ENCODE measurements around the gene TEX38.
"Not testable (repeated sequence)": the region's sequence is repeated elsewhere in the genome, so short reads cannot be mapped to it uniquely, and the experiment has no call there.

Gene TEX38

DNA sequence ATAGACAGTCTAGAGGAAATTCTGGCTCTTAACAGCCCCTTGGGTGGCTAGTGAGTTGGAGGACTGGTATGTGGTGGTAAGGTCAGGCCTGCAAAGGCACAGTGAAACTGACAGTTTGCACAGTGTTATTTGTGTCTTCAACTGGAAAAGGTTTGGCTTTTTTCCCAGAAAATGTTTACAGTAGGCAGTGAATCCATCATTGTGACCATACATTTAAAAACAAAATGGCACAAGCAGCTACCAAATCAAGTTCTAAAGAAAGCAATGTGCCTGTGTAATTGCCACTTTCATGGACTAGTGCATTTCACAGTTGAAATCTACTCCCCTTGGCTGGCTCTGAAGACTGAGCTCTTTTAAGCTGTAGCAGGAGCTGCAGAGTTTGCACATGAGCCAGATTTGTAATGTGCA, 28.3 kb upstream of the TEX38 start:
- no peaks in the 10 kb centered on the region for H3K9me3 ChIP-seq (ENCODE audit: control insufficient read depth, low read length)
- no peaks in the 10 kb centered on the region for H3K27me3 ChIP-seq (replicated peaks; ENCODE audit: control insufficient read depth, insufficient read depth, low read length, poor library complexity, severe bottlenecking)
- H3K36me3 ChIP-seq (ENCODE audit: control insufficient read depth, insufficient read depth, low read length) = peaks cover 15% of the 10 kb centered on the region
- H3K4me1 ChIP-seq (ENCODE audit: control insufficient read depth, insufficient read depth, low read length, poor library complexity, severe bottlenecking) = no peaks in the 10 kb centered on the region
- DNase-seq = no peak
- H3K27ac ChIP-seq (ENCODE audit: insufficient read depth, low read length, poor library complexity, severe bottlenecking) = no peak overlapping the region
- H3K4me3 ChIP-seq (ENCODE audit: insufficient read depth, low read depth, low read length, poor library complexity, severe bottlenecking) = no peak overlapping the region

DNA sequence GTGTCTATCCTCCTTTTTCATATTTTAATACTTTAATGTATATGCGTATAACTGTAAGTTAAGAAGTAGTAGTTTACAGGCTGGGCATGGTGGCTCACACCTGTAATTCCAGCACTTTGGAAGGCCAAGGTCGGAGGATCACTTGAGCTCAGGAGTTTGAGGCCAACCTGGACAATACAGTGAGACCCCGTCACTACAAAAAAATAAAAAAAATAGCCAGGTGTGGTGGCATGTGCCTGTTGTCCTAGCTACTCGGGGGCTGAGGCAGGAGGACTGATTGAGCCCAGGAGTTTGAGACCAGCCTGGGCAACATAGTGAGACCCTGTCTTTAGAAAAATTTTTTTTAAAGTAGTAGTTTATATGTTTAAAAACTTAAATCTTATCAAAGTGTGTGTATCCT, 25.8 kb upstream of the TEX38 start:
- Histone ChIP-seq H3K27me3 (replicated peaks; ENCODE audit: control insufficient read depth, insufficient read depth, low read length, poor library complexity, severe bottlenecking) (no peaks in the 10 kb centered on the region), H3K9me3 (ENCODE audit: control insufficient read depth, low read length) (no peaks in the 10 kb centered on the region), H3K27ac (ENCODE audit: insufficient read depth, low read length, poor library complexity, severe bottlenecking) (no peak overlapping the region), H3K4me3 (ENCODE audit: insufficient read depth, low read depth, low read length, poor library complexity, severe bottlenecking) (no peak overlapping the region), H3K4me1 (ENCODE audit: control insufficient read depth, insufficient read depth, low read length, poor library complexity, severe bottlenecking) (no peaks in the 10 kb centered on the region), H3K36me3 (ENCODE audit: control insufficient read depth, insufficient read depth, low read length) (peaks cover 28% of the 10 kb centered on the region)
- DNase-seq = no peak

DNA sequence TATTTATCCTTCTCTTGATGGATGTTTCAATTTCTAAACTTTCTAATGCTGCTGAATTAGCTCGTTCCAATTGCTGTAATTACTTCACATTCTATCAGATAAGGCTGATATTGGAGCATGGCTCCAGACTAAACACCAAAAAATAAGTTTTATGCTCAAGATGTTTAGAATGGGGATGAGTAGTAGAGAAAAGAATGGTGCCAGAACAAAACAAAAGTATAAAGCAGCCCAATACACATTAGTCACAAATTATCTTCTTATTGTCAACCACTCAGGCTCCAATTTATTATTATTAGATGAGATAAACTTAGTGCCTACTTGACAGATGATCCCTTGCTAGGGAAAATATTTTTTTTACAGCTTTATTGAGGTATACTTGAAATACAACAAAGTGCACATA, 25.3 kb upstream of the TEX38 start:
- DNase-seq = no peak

DNA sequence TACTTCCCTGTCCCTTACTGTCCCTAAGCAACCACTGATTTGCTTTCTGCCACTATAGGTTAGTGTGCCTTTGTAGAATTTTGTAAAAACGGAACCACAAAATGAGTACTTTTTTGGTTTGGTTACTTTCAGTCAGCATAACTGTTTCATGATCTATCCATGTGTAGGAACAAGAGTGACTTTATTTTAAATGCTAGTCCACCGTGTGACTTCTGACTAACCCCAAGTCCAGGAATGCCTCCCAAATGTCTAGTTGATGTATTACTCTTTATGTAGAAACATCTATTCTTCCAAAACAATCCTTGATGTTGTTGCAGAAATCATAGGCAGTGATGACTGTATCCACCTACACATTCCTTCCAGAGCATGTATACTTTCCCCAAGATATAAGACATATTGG, 24.8 kb upstream of the TEX38 start:
- Histone ChIP-seq H3K36me3 (ENCODE audit: control insufficient read depth, insufficient read depth, low read length) (peaks cover 28% of the 10 kb centered on the region), H3K9me3 (ENCODE audit: control insufficient read depth, low read length) (no peaks in the 10 kb centered on the region), H3K27me3 (replicated peaks; ENCODE audit: control insufficient read depth, insufficient read depth, low read length, poor library complexity, severe bottlenecking) (no peaks in the 10 kb centered on the region), H3K4me1 (ENCODE audit: control insufficient read depth, insufficient read depth, low read length, poor library complexity, severe bottlenecking) (no peaks in the 10 kb centered on the region), H3K27ac (ENCODE audit: insufficient read depth, low read length, poor library complexity, severe bottlenecking) (no peak overlapping the region), H3K4me3 (ENCODE audit: insufficient read depth, low read depth, low read length, poor library complexity, severe bottlenecking) (no peak overlapping the region)
- no peak for DNase-seq

More for the DNA sequence above, 25.3 kb upstream of the TEX38 start:
- no peaks in the 10 kb centered on the region for H3K27me3 ChIP-seq (replicated peaks; ENCODE audit: control insufficient read depth, insufficient read depth, low read length, poor library complexity, severe bottlenecking)
- H3K4me3 ChIP-seq (ENCODE audit: insufficient read depth, low read depth, low read length, poor library complexity, severe bottlenecking) = no peak overlapping the region
- H3K4me1 ChIP-seq (ENCODE audit: control insufficient read depth, insufficient read depth, low read length, poor library complexity, severe bottlenecking) = no peaks in the 10 kb centered on the region
- H3K27ac ChIP-seq (ENCODE audit: insufficient read depth, low read length, poor library complexity, severe bottlenecking) = no peak overlapping the region
- peaks cover 28% of the 10 kb centered on the region for H3K36me3 ChIP-seq (ENCODE audit: control insufficient read depth, insufficient read depth, low read length)
- H3K9me3 ChIP-seq (ENCODE audit: control insufficient read depth, low read length) = no peaks in the 10 kb centered on the region

DNA sequence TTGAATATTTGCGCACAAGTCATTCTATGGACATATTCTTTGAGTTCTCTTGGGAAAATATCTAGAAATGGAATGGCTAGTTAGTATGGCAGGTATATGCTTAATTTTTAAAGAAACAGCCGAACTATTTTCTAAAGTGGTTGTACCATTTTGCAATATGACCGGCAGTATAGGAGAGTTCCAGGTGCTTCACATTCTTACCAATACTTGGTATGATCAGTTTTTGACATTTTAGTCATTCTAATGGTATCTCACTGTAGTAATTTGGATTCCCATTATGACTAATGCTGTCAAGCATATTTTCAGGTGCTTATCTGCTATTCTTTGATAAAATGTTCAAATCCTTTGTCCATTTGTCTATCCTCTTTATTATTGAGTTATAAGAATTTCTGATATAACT, 24.0 kb upstream of the TEX38 start:
- H3K4me3 ChIP-seq (ENCODE audit: insufficient read depth, low read depth, low read length, poor library complexity, severe bottlenecking) = no peak overlapping the region
- peaks cover 27% of the 10 kb centered on the region for H3K36me3 ChIP-seq (ENCODE audit: control insufficient read depth, insufficient read depth, low read length)

DNA sequence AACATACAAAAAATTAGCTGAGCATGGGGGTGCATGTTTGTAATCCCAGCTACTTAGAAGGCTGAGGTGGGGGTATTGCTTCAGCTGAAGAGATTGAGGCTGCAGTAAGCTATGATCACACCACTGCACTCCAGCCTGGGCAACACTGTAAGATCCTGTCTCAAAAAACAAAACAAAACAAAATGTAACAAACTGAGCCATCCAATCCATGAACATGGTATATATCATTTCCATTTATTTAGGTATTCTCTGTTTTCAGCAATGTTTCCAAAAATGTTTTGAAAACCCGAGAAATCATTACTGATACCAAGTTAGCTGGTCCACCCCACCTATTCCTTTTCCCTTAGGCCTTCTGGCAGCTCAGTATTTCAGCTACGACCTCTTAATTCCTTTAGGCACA, 21.9 kb upstream of the TEX38 start:
- Histone ChIP-seq H3K27ac (ENCODE audit: insufficient read depth, low read length, poor library complexity, severe bottlenecking) (no peak overlapping the region), H3K4me1 (ENCODE audit: control insufficient read depth, insufficient read depth, low read length, poor library complexity, severe bottlenecking) (no peaks in the 10 kb centered on the region), H3K36me3 (ENCODE audit: control insufficient read depth, insufficient read depth, low read length) (peaks cover 23% of the 10 kb centered on the region), H3K9me3 (ENCODE audit: control insufficient read depth, low read length) (no peaks in the 10 kb centered on the region), H3K4me3 (ENCODE audit: insufficient read depth, low read depth, low read length, poor library complexity, severe bottlenecking) (no peak overlapping the region), H3K27me3 (replicated peaks; ENCODE audit: control insufficient read depth, insufficient read depth, low read length, poor library complexity, severe bottlenecking) (no peaks in the 10 kb centered on the region)
- no peak for DNase-seq

More for the DNA sequence above, 24.0 kb upstream of the TEX38 start:
- H3K4me1 ChIP-seq (ENCODE audit: control insufficient read depth, insufficient read depth, low read length, poor library complexity, severe bottlenecking) = no peaks in the 10 kb centered on the region
- no peaks in the 10 kb centered on the region for H3K9me3 ChIP-seq (ENCODE audit: control insufficient read depth, low read length)
- H3K27me3 ChIP-seq (replicated peaks; ENCODE audit: control insufficient read depth, insufficient read depth, low read length, poor library complexity, severe bottlenecking) = no peaks in the 10 kb centered on the region
- H3K27ac ChIP-seq (ENCODE audit: insufficient read depth, low read length, poor library complexity, severe bottlenecking) = no peak overlapping the region
- no peak for DNase-seq

DNA sequence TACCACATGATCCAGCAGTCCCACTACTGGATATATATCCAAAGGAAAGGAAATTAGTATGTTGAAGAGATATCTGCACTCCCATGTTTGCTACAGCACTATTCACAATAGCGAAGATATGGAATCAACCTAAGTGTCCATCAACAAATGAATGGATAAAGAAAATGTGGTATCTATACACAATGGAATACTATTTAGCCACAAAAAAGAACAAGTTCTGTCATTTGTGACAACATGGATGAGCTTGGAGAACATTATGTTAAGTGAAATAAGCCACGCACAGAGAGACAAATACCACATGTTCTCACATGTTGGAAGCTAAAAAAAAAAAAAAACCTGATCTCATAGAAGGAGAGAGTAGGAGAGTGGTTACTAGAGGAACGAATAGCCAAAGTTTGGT, 21.2 kb upstream of the TEX38 start:
- no peaks in the 10 kb centered on the region for H3K4me1 ChIP-seq (ENCODE audit: control insufficient read depth, insufficient read depth, low read length, poor library complexity, severe bottlenecking)
- H3K9me3 ChIP-seq (ENCODE audit: control insufficient read depth, low read length) = no peaks in the 10 kb centered on the region
- no peaks in the 10 kb centered on the region for H3K27me3 ChIP-seq (replicated peaks; ENCODE audit: control insufficient read depth, insufficient read depth, low read length, poor library complexity, severe bottlenecking)
- H3K4me3 ChIP-seq (ENCODE audit: insufficient read depth, low read depth, low read length, poor library complexity, severe bottlenecking) = no peak overlapping the region
- H3K27ac ChIP-seq (ENCODE audit: insufficient read depth, low read length, poor library complexity, severe bottlenecking) = no peak overlapping the region
- peaks cover 31% of the 10 kb centered on the region for H3K36me3 ChIP-seq (ENCODE audit: control insufficient read depth, insufficient read depth, low read length)
- DNase-seq = no peak

DNA sequence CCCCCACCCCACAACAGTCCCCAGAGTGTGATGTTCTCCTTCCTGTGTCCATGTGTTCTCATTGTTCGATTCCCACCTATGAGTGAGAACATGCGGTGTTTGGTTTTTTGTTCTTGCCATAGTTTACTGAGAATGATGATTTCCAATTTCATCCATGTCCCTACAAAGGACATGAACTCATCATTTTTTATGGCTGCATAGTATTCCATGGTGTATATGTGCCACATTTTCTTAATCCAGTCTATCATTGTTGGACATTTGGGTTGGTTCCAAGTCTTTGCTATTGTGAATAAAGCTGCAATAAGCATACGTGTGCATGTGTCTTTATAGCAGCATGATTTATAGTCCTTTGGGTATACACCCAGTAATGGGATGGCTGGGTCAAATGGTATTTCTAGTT, 20.5 kb upstream of the TEX38 start:
- H3K4me3 ChIP-seq (ENCODE audit: insufficient read depth, low read depth, low read length, poor library complexity, severe bottlenecking); H3K27me3 ChIP-seq (replicated peaks; ENCODE audit: control insufficient read depth, insufficient read depth, low read length, poor library complexity, severe bottlenecking); H3K27ac ChIP-seq (ENCODE audit: insufficient read depth, low read length, poor library complexity, severe bottlenecking); DNase-seq; H3K9me3 ChIP-seq (ENCODE audit: control insufficient read depth, low read length); H3K4me1 ChIP-seq (ENCODE audit: control insufficient read depth, insufficient read depth, low read length, poor library complexity, severe bottlenecking): not testable (repeated sequence)
- peaks cover 37% of the 10 kb centered on the region for H3K36me3 ChIP-seq (ENCODE audit: control insufficient read depth, insufficient read depth, low read length)

DNA sequence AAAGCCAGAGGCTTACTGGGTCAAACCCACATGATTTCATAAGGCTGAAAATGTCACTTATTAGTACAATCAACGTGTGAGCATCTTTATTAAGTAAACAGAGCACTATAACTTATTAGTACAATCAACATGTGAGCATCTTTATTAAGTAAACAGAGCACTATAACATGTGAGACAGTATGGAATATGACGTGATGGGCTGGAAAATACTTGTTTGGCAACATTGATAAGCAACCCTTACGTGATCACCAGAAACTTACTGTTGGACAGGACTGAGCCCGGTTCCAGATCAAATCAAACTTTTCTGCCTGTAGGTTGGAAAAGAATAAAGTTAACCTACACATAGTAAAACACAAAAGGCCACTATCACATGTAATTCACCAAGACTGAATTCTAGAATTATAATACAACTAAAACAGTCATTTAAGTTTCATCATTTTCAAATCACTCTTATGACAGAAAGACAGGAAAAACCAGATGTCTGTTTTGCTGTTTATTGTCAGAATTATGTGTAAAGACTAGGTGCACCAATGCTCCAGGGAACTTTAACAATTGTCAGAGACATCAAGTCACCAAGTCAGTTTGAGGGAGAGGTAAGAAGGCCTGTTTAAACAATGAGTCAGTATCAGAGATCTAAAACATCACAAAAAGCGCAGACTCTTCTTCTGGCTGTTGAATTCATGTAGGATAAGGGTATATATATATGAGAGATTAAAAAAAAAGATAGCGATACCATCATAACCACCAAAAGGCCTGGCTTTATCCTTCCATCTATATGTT, 19.1 kb upstream of the TEX38 start:
- H3K4me3 ChIP-seq (ENCODE audit: insufficient read depth, low read depth, low read length, poor library complexity, severe bottlenecking) = no peak overlapping the region
- no peaks in the 10 kb centered on the region for H3K4me1 ChIP-seq (ENCODE audit: control insufficient read depth, insufficient read depth, low read length, poor library complexity, severe bottlenecking)
- no peak overlapping the region for H3K27ac ChIP-seq (ENCODE audit: insufficient read depth, low read length, poor library complexity, severe bottlenecking)
- no peak for DNase-seq
- no peaks in the 10 kb centered on the region for H3K27me3 ChIP-seq (replicated peaks; ENCODE audit: control insufficient read depth, insufficient read depth, low read length, poor library complexity, severe bottlenecking)
- no peaks in the 10 kb centered on the region for H3K9me3 ChIP-seq (ENCODE audit: control insufficient read depth, low read length)
- H3K36me3 ChIP-seq (ENCODE audit: control insufficient read depth, insufficient read depth, low read length) = peaks cover 47% of the 10 kb centered on the region

DNA sequence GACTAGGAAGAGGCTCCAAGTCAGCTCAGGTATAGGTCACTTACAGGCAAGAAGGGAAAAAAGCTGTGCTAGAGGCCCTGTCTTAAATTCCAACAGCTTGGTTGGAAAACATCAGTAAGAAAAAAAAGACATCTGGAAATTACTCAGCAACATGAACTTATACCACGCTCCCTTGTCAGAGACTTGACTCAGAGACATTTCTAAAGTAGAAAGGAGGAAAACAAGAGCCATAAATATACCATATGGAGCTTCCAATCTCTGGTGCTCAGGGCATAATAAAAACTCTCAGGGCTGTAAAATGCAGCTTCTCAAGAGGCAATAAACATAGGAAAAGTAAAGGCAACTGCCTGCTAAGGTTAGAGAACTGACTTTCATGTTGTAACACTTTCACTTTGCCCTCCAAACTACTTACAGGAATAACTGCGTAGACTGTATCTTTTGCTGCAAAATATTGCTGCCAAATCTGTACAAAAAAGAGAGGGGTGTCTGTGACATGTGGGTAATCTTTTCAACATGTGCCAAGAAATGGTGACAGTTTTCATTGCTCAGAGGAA, 18.2 kb upstream of the TEX38 start:
- no peak for DNase-seq
- no peak overlapping the region for H3K27ac ChIP-seq (ENCODE audit: insufficient read depth, low read length, poor library complexity, severe bottlenecking)
- no peak overlapping the region for H3K4me3 ChIP-seq (ENCODE audit: insufficient read depth, low read depth, low read length, poor library complexity, severe bottlenecking)
- H3K4me1 ChIP-seq (ENCODE audit: control insufficient read depth, insufficient read depth, low read length, poor library complexity, severe bottlenecking) = no peaks in the 10 kb centered on the region
- no peaks in the 10 kb centered on the region for H3K27me3 ChIP-seq (replicated peaks; ENCODE audit: control insufficient read depth, insufficient read depth, low read length, poor library complexity, severe bottlenecking)
- no peaks in the 10 kb centered on the region for H3K9me3 ChIP-seq (ENCODE audit: control insufficient read depth, low read length)
- peaks cover 53% of the 10 kb centered on the region for H3K36me3 ChIP-seq (ENCODE audit: control insufficient read depth, insufficient read depth, low read length)

Data from effector memory CD4-positive, alpha-beta T cell (primary cell).